ENCODE measurements around the gene LARP7. TPM values are rescaled to one million over a fixed set of nuclear protein-coding genes. Genes with fewer than 3 reads are reported as not detected.

LARP7 gene
- total RNA-seq (2022; extraction: Qiagen RNA extraction): 27.0 to 32.1 TPM (median 28.4 TPM) in 5 replicates

GRCh38 chr4:112636688-112637551 lies at the start of gene LARP7, which contains the start of gene ZGRF1:
TSS of gene LARP7 (plus strand) at chr4:112637143. CDS start at chr4:112644670, 7,527 bp downstream.
TSS of gene ZGRF1 (minus strand) at chr4:112636909. CDS start at chr4:112633176, 3,733 bp downstream.

Other genes starting within 250 kb of the LARP7 start
- not detected in 5 replicates for gene NEUROG2, start 121.0 kb upstream of the LARP7 start, total RNA-seq (2022; extraction: Qiagen RNA extraction)
- gene ZGRF1, start 234 bp upstream of the LARP7 start, total RNA-seq (2022; extraction: Qiagen RNA extraction): 2.7 to 4.2 TPM (median 3.6 TPM) in 5 replicates

All from A549 treated with dexamethasone at 1 μM for 4 hours (cell line).